Activated T-cell treated with anti-CD3 and anti-CD28 coated beads, Interleukin-2, amount 50 U/mL, for 48 hours (primary cell): ENCODE results near the gene OLFM3.

ENCODE experiments used
- DNase-seq, 2 experiments: peaks; one replicate each; pipeline ENCODE4 v3.0.0-alpha.2; 2020

OLFM3 gene

DNA sequence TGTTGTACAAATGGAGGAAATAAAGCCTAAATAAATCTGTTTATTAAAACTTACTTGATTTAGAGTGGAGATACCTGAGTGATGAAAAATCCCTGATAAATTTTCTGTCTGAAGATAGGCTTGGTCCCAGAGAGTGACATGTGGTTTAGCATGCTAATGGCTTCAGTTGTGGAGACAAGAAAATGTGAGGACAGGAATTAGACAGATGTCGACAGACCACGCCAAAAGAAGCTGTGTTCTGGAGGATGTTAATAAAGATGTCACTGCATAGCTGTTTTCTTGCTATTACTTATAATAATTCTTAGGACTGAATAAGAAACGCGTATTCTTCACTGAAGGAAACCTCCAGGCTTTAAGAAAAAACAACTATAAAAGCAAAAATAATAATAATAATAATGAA is 154.9 kb downstream of the OLFM3 start:
- no peak for DNase-seq

DNA sequence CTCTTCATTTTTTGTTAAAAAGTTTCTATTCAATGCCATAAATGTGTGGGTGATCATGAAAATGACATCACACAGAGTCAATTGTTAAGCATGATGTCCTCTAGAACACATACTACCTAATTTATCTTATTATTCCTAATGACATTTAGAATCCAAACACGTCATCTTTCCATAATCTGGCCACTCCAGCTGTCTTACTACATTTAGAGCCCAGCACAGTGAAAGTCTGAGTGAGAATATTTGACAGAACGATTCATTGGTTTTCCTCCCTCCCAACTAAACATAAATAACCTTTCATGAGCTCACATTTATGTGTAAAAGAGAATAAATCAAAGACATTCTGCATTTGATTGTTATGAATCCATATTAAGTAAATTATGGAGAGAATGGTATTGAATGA is 160.7 kb downstream of the OLFM3 start:
- no peak for DNase-seq

DNA sequence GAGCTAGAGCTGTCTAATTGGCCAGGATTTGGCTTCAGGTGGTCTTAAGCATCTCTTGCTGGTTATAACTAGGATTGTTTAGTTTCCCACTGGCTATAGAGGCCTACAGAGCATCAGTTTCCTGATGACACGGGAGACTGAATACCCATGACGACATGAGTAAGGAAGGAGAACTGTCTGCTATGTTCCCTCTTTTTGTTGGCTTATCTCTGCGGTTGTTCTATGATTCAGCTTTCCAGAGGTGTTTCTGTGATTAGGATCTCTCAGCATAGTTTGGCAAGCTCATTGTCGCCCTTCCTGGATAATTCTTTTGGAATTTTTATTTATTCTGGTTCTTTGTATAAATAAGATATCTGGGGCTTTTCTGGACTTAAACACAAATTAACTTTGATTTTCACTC is 163.4 kb downstream of the OLFM3 start:
- DNase-seq = no peak

DNA sequence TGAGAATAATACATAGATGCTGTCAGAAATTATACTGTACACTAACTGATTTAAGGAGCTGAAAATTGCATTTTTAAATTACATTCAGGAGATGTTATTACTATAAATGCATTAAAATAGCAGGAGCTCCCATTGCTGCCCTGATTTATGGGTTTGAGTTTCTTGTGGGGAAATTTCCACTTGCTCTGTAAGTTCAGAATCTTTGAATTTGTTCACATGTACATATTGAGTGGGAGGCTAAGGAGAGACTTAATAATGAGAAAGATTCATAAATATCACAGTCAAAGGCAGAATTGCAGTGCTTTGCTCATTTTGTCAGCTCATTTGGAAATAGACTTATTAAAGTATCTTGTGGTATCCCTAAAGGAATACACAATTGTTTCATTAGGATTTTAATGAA is 170.3 kb downstream of the OLFM3 start:
- DNase-seq = no peak

DNA sequence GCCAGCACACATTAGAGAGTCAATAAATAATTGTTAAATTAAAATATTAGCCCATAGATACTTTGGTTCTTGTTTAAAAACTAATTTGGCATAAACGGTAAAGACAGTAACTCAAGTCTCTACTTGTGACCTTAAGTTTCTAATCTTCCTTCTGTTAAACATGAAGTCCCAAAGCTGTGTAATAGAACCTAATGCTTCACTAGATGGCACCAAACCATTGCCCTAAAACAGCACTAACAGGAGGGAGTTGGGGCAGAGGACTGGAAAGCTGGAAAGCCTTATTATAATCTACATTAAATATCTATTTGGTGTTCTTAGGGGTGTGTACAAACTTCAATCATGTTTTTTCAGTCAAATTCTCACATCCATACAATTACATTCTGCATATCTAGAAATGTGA is 176.7 kb downstream of the OLFM3 start:
- no peak for DNase-seq

DNA sequence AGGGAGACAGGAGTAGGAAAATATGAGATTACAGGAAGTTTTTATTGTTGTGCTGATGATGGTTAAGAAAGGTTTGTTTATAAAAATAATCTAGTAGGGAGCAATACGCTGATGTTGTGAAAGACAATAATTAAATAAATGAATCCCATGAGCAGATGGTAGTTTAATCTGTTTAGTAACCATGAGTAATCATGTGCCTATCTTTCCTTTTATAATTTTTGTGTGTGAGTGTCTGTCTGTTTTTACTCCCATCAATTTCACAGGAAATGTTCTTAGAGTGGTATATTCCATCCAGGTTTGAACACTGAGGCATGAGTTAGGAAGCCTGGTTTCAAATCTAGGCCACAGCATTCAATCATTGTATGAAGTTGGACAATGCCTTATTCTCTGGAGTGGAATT is 180.5 kb downstream of the OLFM3 start:
- no peak for DNase-seq

DNA sequence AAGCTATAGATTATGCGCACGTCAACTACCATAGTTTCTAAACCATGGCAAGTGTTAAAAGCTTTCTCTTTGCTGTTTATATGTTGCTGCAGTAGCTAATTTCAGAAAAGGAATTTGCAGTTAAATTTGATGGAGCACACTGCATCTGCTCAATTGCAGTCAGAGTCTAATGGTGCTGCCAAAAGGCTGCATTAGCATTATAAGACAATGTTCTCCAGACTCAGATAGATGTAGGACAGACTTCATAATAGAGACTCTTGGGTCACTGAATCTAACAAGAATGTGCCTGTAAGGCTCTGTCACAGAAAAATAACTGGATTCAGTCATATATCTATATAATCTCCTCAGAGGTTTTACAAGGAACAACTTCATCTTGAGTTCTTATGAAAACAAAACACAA is 198.3 kb downstream of the OLFM3 start:
- DNase-seq = no peak

DNA sequence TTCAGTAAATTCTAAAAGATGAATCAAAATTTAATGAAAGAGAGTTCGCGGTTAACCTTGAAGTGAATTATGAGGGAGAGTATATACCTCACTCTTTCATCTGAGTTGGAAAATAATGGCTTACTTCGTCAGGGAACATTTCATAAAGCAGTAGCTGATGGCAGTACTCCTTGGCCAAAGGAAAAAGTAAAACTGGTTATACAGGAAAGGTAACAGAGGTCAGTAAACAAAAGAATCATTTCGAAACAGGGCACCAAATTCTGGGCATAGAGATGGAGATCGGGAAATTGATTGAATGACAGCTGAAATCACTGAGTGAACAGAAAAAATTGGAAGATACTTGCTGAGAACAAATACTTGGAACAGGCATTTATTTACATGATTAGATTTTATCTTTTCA is 199.0 kb downstream of the OLFM3 start:
- DNase-seq = no peak

DNA sequence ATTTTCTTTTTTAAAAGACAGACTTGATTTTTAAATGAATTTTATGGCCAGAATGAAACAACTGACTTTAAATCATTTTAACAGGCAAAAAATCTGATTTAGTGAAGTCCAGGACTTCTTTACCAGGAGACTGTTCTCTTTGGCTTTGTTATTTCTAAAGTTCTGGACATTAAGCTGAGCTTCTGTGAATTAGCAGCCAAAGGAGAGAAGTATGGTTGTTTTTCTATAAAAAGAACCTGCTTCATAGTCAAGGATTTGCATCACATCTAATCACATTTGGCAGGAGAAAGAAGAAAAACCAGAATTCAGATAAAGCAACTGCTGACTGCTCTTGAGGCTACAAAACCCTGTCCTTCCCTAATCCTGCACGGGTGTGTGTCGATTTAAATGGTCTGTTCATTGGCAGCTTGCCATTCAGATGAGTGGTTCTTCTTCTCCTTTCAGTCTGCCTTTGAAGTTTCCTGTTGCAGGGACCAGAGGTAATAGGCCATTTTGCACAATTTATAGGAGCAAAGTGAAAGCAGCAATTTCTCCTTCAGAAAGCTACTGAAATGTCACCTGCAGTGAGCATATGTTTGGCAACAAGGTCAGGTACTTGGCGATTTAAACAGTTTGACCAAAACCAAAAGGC is 215.4 kb downstream of the OLFM3 start:
- DNase-seq = no peak

DNA sequence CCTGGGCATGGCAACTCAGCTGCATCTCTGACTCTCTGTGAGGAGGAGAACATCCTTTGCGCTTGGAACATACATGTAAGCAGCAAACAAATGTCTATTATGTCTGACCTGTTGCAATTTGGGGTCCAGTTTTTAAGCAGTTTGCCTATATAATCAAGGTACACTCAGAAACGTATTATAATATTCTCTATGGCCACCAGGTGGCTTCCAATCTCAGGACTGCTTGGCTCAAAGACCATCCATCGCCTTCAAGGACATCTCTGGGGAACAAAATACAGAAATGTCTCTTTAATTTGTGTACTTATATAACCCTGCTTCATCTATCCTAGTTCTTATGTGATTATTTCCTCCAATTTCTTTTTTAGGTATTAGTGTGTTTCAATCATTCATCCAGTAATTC is 227.2 kb downstream of the OLFM3 start:
- DNase-seq = no peak

DNA sequence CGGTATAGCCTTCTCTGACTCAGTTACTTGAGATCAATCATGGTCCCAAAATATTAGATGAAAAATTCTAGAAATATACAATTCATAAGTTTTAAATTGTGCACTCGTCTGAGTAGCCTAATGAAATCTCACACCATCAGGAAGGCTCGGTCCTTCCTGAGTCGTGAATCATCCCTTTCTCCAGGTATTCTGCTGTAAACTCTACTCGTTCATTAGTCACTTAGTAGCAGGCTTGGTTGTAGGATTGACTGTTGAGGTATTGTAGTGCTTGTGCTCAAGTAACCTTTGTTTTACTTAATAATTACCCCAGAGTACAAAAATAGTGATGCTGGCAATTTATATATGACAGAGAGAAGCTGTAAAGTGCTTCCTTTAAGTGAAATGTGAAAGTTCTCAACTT is 238.7 kb downstream of the OLFM3 start:
- DNase-seq = no peak

DNA sequence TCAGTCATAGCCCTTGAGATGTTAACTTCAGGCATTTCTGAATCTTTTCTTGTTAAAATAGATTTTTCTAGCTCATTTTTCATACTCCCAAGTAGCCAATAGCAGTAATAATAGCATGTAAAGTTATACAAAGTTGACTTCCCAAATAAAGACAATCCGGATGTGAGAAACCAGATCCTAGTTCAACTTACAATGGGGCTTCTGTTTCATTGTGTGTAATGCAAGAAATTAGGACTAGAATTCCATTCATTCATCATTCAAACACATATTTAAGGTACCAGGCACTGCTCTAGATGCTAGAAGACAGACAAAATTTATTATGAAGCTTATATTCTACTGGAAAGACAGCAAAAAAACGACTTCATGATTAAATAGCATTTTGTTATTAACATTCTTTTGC is 240.3 kb downstream of the OLFM3 start:
- DNase-seq = no peak
